Muscle of back (tissue), 13 donors: Measurements from ENCODE around the gene ANKRD42. TPM values are rescaled to one million over a fixed set of nuclear protein-coding genes. Genes with fewer than 3 reads are reported as not detected.

Experiments used
- DNase-seq, 3 donors: peaks; one replicate each; pipeline versions ENCODE4 v3.0.0 to v3.0.0-alpha.2; 2013
- long read RNA-seq, 9 donors: transcript quantifications; one replicate each; lab custom pipeline, GENCODE V29; 2026
- polyA plus RNA-seq, 10 donors: library from polyadenylated mRNA; unstranded; fragments of 120-200 nt; gene quantifications; one replicate each; pipeline ENCODE4 v1.2.1, GENCODE V29; 2013; ENCODE audit not compliant: insufficient read length in 10 of 10

Gene ANKRD42
- 1 to 10 TPM; 3.5 to 6.5 (median 4.4) TPM for polyA plus RNA-seq
- long read RNA-seq, donor 1, partial matches to known transcripts = 28 of 36 reads
- long read RNA-seq, donor 1, other reads (novel, unspliced or antisense) = 8 of 36 reads
- long read RNA-seq, donor 2 = 0 reads
- long read RNA-seq, donor 3 = 0 reads
- long read RNA-seq, donor 4, partial matches to known transcripts = 16 of 43 reads
- long read RNA-seq, donor 4, other reads (novel, unspliced or antisense) = 27 of 43 reads
- long read RNA-seq, donor 5, full-length matches to known transcripts = 1 of 57 reads
- long read RNA-seq, donor 5, partial matches to known transcripts = 19 of 57 reads
- long read RNA-seq, donor 5, other reads (novel, unspliced or antisense) = 37 of 57 reads
- long read RNA-seq, donor 6 = 0 reads
- long read RNA-seq, donor 7, partial matches to known transcripts = 5 of 40 reads
- long read RNA-seq, donor 7, other reads (novel, unspliced or antisense) = 35 of 40 reads
- long read RNA-seq, donor 8 = 0 reads
- long read RNA-seq, donor 9 = 0 reads

DNA sequence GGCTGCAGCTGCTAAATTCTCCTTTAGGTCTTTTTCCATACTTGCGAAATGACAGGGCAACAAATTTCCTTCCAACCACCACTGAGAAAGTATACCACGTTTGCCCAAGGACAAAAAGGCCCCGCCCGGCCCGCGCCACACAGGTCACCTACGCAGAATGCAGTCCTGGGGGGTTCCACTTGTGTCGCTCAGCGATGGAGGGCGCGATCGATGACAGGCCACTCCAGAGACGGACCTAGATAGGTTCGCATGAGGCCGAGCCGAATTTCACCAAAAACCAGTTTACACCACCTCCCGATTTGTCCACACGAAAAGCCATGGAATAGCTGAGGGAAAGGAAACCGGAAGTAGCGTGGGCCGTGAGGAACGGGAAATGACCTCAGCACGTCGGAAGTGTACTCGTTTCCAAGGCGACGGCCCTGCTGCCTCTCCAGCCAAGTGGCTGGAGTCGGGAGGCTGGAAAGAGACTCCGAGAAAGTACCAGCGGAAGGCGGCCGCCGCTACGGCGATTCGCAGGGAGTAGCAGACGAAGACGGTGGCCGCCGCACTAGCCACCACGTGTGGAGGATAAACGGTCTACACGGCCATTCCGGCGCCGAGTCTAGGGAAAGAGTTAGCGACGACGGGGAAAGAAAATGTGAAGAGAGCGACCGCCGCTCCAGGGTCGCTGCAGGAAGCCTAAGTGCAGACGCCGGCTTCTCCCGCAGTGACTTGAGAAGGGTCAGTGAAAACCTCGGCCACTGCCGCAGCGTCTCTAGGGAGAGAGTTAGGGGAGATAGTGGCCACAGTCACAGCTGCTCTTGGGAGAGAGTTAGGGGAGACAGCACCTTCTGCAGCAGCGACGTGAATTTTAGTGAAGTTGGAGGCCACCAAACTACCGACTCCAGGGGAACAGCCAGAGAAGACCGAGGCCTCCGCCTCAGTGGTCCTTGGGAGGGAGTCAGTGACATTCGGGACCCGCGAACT, at the start of gene ANKRD42:
TSS of gene ANKRD42 (plus strand) at position 398 of the 966 bp plus-strand sequence. CDS start 959 bp downstream, outside the sequence.
- peak; percentile 95 to 99 (median 96) for DNase-seq

DNA sequence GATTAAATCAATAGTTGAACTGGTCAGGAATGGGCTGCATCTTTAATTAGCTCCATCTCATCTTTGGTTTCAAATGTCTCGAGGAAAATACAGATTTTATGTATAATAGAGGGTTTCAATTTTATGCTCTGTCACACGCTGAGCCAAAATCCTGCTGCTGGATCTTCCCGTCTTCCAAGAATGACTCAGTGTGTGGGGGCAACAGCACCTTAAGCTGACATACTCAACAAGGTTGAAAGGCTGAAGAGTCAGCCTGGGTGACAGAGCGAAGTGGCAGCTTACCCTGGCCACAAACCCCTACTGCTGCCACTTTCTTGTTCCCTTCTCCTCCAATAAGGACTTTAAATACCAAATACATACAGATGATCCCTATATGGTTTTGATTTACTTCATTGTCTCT, 45.6 kb upstream of the ANKRD42 start:
- no peak for DNase-seq

DNA sequence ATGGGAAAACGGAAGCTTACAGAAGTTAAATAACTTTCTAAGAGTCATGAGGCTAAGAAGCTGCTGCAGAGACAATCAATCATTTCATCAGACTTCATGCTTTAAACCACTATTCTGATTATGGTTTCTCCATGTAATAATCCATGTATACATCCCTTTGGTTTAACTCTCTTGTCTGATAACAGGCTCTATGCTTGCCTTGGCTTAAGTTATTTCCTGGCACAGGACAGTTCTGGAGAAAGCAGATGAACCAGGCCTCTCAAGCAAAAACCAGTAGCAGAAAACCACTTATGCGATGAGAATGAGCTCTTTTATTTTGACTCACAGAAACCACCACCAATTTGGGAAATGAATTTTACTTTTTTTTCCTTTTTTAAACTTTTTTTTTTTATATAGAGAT, 43.1 kb upstream of the ANKRD42 start:
- no peak for DNase-seq

DNA sequence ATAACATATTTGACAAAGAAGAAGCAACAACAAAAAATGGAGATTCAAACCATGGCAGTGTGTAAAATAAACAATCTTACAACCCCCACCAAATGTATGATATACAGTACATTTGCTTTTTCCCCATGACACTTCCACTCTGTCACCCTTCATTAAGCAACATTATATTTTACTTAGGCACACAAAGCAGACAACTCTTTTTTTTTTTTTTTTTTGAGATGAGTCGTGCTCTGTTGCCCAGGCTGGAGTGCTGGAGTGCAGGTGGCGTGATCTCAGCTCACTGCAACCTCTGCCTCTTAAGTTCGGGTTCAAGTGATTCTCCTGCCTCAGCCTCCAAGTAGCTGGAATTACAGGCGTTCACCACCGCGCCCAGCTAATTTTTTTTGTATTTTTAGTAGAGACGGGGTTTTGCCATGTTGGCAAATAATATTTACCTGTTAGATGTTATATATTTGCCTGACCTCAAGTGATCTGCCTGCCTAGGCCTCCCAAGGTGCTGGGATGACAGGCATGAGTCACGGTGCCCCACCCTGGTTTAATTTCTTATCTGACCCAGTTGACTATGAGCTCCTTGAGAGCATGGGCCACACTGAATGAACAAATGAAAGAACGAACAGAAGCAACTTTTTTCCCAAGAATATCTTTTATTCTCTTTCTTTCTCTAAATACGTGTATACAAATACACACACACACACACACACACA, 42.1 kb upstream of the ANKRD42 start:
- DNase-seq = no peak

DNA sequence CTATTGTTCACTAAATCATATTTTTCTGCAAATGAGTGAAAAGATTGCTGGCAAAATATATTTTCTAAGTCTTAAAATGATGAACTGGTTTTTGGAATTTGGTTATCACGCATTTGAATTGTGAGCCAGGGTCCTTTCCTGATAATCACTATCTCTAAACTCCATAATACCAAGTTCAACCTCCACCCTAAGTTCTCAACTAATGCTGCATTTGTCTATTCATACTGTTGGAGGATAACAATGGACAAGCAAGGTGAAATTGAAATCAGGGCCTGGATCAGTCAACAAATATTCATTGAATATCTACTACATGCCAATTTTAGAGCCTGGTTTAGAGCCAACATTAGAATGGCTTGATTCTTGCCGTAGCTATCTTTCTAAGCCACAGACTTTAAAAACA, 41.2 kb upstream of the ANKRD42 start:
- no peak for DNase-seq

DNA sequence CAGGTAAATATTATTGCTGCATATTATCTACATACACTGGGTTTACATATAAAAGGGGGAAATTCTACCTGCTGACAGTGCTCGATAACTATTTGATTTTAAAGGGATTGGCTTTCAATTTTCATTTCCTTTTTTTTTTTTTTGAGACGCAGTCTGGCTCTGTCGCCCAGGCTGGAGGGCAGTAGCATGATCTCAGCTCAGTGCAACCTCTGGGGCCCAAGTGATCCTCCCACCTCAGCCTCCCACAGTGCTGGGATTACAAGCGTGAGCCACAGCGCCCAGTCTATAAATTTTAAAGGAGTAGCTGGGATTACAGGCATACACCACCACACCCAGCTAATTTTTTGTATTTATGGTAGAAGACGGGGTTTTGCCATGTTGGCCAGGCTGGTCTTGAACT, 39.7 kb upstream of the ANKRD42 start:
- no peak for DNase-seq

DNA sequence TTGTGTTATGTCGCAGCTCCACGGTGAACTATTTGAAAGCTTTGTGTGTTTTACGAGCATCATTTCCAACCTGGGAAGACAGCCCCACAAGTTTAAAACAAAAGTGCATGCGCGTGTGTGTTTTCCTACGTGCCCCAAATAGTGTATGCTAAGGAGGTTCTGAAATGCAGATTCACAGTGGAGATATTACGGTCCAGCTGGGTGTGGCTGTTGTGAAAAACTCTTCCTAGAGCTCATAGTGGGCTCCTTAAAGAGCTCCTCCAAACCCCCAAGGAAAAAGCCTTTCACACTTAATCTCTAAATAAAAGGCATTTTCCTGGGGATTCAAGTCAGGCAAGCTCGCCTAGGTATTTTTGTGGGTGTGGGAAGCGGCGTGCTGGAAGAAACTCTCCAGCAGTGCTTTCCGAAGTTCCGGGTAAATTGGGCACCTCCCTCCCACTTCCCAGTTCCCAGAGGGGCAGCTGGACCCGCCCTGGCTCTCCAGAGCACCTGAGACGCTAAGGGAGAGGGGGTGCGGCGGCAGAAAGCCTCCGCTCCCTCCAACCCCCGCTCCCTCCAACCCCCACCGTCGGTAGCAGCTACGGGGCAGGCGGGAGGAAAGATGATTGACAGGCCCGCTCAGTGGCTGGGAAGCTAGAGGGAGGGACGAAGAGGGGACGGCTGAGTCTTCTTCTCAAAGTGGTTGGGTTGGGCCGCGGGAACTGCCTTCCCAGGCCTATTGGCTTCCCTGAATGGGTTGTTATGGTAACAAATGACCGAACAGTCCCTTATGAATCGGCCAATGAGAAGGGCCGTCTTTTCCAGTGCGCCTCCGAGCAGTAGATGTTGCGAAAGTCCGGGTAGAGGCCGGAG, 37.1 kb upstream of the ANKRD42 start:
- peak; percentile 99 to 100 (median 100) for DNase-seq

DNA sequence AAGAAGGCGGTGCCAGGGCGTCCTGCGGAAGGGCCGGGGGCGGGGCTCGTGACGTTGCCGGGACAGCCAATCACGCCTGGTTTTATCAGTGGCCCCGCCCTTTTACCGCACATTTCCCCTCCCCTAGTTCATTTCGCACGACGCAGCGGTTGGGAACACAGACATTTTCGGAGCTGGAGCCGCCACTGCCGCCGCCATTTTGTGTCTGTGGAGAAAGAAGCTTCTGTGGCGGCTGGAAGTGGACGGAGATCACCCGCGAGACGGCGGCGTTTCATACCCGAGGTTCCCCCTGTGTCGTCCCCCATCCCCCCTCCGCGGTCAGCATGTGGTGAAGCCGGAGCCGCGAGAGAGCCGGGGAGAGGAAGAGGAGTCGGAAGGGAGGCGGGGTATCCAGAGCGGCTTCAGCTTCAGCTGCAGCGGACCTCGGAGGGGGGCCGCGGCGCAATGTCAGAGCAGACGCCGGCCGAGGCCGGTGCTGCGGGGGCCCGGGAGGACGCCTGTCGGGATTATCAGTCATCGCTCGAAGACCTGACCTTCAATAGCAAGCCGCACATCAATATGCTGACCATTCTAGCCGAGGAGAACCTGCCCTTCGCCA, 36.4 kb upstream of the ANKRD42 start, which contains the start of gene PCF11:
TSS of gene PCF11 (plus strand) at position 136 of the 598 bp plus-strand sequence. CDS start at position 445, 309 bp downstream.
- DNase-seq = no peak

DNA sequence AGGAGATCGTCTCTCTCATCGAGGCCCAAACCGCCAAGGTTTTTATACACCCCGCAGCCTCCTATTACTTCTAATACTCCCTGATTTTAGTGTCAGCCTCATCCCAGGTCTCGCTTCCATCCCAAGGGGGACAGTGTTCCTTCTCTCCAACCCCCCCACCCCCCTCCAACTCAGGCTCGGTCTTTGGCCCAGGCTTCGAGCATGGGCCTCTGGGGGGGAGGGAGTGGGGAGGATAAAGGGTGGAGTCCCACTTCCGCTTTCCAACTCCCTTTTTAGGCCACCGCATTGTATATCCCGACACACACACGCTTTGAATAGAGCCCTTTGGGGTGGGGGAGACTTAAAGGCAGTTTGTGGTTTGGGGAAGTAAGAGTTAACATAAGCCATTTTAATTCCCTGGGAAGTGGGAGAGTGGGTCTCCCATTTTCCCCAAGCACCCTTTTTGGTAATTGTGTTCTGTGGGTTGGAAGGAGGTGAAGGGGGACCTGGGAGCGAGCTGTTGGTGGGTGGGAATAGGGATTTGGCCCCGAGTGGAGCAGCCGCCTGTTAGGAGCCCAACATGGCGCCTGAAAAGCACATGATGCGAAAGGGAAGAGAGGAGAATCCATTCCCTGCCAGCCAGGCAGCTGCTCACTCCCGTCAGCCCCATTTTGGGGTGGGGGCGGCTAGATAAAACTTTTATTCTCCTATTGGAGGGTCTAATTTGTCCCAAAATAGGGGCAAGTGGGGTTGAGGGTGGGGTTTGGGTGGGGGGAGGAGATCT, 35.7 kb upstream of the ANKRD42 start:
- DNase-seq = peak; percentile 67 to 92 (median 81)

DNA sequence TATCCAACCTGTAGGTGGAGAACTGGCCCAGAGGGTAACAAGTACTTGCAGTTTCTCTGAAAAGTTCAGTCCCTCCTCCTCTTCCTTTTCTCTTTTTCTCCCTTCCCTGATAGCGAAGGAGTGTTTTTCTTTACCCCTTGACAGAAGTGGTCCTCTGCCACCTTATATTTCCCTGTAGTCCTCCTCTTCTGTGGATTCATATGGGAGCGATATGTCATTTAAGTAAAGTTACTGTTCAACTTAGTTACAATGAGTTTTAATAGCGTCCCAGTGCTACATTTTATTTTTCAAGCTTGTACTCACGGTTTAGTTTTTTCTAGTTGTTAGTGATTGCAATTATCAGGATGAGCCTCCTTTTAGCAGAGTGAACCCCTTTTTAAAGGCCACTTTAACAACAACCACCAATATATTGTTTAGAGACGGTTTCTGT, 35.1 kb upstream of the ANKRD42 start:
- no peak for DNase-seq

DNA sequence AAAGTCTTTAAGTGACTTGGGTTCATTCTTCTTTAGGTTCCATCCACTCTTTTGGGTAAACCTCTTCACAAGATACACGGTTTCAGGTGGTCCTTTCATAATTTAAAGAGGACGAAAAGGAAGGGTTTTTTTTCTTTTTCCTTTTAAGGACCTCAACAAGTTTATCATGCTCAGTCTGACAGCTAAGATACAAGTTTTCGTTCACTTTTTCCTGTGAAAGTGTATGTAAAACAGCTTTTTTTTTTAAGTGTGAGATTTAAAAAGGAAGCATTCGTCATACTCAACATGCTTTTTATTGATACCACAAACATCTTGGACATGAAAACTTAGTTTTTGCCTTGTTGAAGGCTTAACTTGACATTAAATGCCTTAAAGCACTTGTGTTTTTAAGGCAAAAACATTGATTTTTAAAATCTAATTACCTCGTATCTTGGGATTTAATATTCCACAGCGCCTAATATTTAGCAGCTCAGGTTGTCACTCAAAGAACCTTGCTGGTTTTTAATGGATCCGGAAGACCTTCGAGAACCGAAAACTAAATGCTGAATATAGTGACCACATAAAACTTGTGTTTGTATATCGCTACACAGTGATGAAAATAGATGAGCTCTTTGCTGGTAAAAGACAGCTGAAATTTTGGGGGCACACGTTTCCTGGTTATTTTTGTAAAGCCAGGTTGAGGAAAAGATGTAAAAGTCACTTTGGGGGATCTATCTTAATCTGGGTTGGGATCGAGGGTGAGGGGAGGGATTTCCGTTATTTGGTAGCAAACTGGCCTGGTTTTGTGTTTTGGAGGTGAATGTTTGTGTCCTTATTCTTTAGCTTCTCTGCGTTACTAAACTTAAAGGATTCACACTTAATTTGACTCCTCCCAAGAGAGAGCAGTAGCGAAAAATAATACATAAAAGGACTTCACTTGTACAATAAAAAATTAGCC, 34.3 kb upstream of the ANKRD42 start:
- DNase-seq = no peak

DNA sequence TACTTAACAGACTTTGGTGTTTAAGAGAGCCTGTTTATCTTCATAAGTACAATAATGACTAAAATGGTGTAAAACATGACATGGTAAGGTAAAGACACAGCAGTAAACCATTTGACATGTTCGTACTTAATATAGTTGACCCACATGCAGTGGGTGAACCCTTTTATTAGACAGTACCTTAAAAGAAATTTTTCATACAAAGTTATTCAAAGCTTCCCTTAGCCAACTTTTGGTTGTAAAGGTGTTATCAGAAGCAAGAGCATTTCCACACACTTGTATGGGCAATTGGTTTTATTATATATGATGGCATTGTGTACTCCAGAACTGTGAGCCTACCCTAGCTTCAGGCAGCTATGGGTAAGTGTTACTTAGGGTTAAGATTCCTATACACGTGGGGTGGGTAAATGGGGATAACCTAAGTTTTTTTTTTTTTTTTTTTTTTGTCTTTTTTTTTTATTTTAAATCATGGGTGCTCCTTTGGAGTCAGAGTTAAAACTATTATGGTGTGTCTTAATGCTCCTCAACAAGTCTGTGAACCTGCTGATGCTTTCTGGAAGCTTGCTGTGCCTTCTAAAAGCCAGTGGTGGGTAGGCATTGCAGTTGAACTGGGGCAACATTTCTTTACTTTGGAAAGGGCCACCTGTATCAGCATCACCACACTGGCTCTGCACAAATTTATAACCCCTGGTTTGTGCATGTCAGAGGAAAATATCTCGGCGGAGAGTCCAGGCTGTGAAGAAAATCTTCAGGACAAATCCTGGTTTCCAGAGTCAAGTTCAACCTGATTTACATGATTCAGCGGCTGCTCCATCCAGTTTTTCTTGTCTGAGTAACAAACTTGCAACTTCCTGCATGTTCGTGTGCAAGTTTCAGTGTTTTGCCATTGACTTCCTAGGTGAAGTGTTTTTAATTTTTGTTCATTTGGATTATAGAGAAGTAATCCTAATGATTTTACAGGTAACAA, 33.3 kb upstream of the ANKRD42 start:
- no peak for DNase-seq

DNA sequence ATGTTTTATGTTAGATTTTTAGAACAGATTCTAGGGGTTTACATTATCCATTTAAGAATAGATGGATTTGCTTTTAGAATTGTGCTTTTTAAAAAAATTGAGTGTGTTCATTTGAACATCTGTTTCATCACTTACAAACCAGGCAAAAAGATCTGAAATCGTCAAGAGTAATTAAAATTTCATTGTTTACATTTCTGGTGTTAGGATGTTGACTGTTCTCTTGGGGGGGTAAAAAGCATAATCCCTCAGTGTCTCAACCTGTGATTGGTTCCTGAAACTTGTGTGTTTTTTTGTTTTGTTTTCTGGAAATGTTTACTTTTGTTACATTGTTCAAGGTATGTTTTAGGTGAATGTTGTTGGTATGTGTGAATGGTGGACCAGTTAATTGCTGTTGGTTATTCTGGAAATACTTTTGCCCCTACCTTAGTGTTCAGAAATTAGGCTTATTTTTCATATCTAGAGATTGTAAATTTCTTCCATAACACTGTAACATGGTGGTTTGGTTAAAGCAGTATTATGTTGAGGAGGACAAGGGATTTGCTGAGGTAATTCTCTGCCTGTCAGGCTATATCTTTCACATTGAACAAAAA, 31.8 kb upstream of the ANKRD42 start:
- DNase-seq = no peak

DNA sequence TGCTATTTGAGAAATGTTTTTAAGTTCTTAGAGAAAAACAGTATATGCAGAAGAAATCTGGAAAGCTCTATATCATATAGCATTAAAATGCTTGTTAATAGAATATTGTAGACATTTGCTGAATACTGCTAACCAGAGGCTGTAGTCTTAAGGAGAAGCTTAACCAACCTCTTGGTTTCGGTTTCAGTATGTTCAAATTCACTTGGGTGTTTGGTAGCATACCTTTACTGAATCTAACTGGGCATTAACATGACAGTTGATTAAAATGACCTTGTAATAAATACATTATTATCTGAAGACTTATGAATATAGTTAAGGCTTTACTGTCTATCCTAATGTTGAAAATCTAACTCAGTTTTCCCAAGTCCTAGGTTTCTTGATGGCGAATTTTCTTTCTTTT, 31.1 kb upstream of the ANKRD42 start:
- no peak for DNase-seq

DNA sequence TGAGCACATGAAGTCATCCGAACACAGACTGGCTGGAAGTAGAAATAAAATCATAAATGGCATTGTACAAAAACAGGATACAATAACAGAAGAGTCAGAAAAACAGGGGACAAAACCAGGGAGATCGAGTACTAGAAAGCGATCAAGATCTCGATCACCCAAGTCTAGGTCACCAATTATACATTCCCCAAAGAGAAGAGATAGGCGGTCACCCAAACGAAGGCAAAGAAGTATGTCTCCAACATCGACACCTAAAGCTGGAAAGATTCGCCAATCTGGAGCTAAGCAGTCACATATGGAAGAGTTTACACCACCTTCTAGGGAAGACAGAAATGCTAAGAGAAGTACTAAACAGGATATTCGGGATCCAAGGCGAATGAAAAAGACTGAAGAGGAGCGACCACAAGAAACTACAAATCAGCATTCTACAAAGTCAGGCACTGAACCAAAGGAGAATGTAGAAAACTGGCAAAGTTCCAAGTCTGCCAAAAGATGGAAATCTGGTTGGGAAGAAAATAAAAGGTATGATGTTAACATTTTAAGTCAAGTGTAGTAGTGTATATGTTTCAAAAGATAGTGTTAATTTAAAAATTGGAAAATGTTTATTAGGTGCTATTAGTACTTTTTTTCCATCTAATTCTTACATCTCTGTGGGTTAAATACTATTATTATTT, 27.2 kb upstream of the ANKRD42 start:
- DNase-seq = no peak

DNA sequence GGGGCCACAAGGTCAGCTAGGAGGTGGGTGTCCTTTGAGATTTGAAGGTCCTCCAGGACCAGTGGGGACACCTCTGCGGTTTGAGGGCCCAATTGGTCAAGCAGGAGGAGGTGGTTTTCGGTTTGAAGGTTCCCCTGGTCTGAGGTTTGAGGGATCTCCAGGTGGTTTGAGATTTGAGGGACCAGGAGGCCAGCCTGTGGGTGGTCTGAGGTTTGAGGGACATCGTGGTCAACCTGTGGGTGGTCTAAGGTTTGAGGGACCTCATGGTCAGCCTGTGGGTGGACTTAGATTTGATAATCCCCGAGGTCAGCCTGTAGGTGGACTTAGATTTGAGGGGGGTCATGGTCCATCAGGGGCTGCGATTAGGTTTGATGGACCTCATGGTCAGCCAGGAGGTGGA, 24.8 kb upstream of the ANKRD42 start:
- no peak for DNase-seq
